Keratinocyte (primary cell): ENCODE results near the gene NLRP12. TPM values are rescaled to one million over a fixed set of nuclear protein-coding genes. Genes with fewer than 3 reads are reported as not detected.

Experiments used
- DNase-seq: peaks from one replicate; pipeline ENCODE4 v3.0.0-alpha.2; 2011; ENCODE audit warnings: low read depth, missing footprints, low spot score
- FAIRE-seq: peaks from 2 replicates; lab custom pipeline; 2011; peaks lifted over from hg19 to GRCh38; lab: Jason Lieb, UNC
- H2AFZ ChIP-seq: 2 replicates; pipeline ENCODE4 v1.6.0; 2012; ENCODE audit warnings: low read length, control low read depth, inconsistent platforms; ENCODE audit not compliant: control insufficient read depth
- H3K27ac ChIP-seq: 2 replicates; pipeline ENCODE4 v1.5.1; 2011; ENCODE audit warnings: low read length; ENCODE audit not compliant: control insufficient read depth, insufficient read depth
- H3K27me3 ChIP-seq: 3 replicates; pipeline ENCODE4 v1.6.0; 2011; ENCODE audit warnings: low read length; ENCODE audit not compliant: control insufficient read depth, insufficient read depth; ENCODE audit errors: extremely low read depth
- H3K36me3 ChIP-seq, 2 experiments: 2 replicates in 1 of 2; 3 replicates in 1 of 2; pipeline ENCODE4 v1.5.1; 2011; ENCODE audit warnings: low read length in 2 of 2, mild to moderate bottlenecking in 1 of 2; ENCODE audit not compliant: control insufficient read depth in 2 of 2, insufficient read depth in 2 of 2; ENCODE audit errors: extremely low read depth in 1 of 2
- H3K4me1 ChIP-seq: 3 replicates; pipeline ENCODE4 v1.5.1; 2011; ENCODE audit warnings: low read length; ENCODE audit not compliant: control insufficient read depth, insufficient read depth; ENCODE audit errors: extremely low read depth
- H3K4me2 ChIP-seq: 3 replicates; pipeline ENCODE4 v1.6.0; 2011; ENCODE audit warnings: low read depth, low read length; ENCODE audit not compliant: control insufficient read depth, insufficient read depth; ENCODE audit errors: extremely low read depth
- H3K4me3 ChIP-seq, 3 experiments: fragments of 200-600 bp in 1 of 3; sonication (generic) in 1 of 3; 2 replicates in 2 of 3; 3 replicates in 1 of 3; pipeline ENCODE4 v1.5.1; 2011 to 2016; ENCODE audit warnings: low read length in 3 of 3, mild to moderate bottlenecking in 3 of 3, control low read depth in 2 of 3, inconsistent platforms in 1 of 3, low read depth in 1 of 3, mixed read lengths in 1 of 3, mixed run types in 1 of 3, moderate library complexity in 1 of 3; ENCODE audit not compliant: control insufficient read depth in 2 of 3, insufficient read depth in 2 of 3; ENCODE audit errors: extremely low read depth in 1 of 3
- H3K79me2 ChIP-seq: 2 replicates; pipeline ENCODE4 v1.6.0; 2012; ENCODE audit warnings: low read length; ENCODE audit not compliant: control insufficient read depth, insufficient read depth
- H3K9ac ChIP-seq: 3 replicates; pipeline ENCODE4 v1.6.0; 2011; ENCODE audit warnings: low read length; ENCODE audit not compliant: control insufficient read depth, insufficient read depth; ENCODE audit errors: extremely low read depth
- H3K9me1 ChIP-seq: 3 replicates; pipeline ENCODE4 v1.6.0; 2011; ENCODE audit warnings: low read length; ENCODE audit not compliant: control insufficient read depth, insufficient read depth; ENCODE audit errors: extremely low read depth
- H3K9me3 ChIP-seq: 2 replicates; pipeline ENCODE4 v1.5.1; 2012; ENCODE audit warnings: low read depth, low read length; ENCODE audit not compliant: control insufficient read depth
- H4K20me1 ChIP-seq: 3 replicates; pipeline ENCODE4 v1.6.0; 2011; ENCODE audit warnings: low read length; ENCODE audit not compliant: control insufficient read depth, insufficient read depth; ENCODE audit errors: extremely low read depth
- CTCF ChIP-seq, 3 experiments: IDR thresholded peaks in 1 of 3; conservative IDR thresholded peaks in 1 of 3; optimal IDR thresholded peaks in 1 of 3; 2 replicates in 2 of 3; 3 replicates in 1 of 3; pipeline versions ENCODE3 to v1.5.1; 2011; ENCODE audit warnings: low read length in 3 of 3, mild to moderate bottlenecking in 3 of 3, moderate library complexity in 2 of 3, control low read depth in 1 of 3, inconsistent platforms in 1 of 3; ENCODE audit not compliant: insufficient read depth in 2 of 3; ENCODE audit errors: extremely low read depth in 1 of 3
- EZH2 ChIP-seq: IDR thresholded peaks from one replicate; pipeline ENCODE4 v1.6.1; 2012; ENCODE audit warnings: inconsistent platforms, mild to moderate bottlenecking, low read length, moderate library complexity
- dilution Hi-C: fragments of 300-500 bp; cut with MboI; formaldehyde crosslinking; loops from one replicate; pipeline ENCODE4 v1.7.0; 2020; ENCODE audit warnings: low sequenced_read_pairs; ENCODE audit not compliant: extremely low pct_ligation_motif_present
- polyA plus RNA-seq, 5 experiments: library from polyadenylated mRNA; depleted of rRNA in 3 of 5; stranded (reverse) in 3 of 5; stranded (forward) in 1 of 5; unstranded in 1 of 5; fragments of >200 nt; gene quantifications; 1 replicate in 1 of 5; 2 replicates in 3 of 5; 3 replicates in 1 of 5; pipeline versions ENCODE4 v1.2.1 to v1.2.3, GENCODE V29; 2011 to 2012; ENCODE audit warnings: missing spikeins in 2 of 5, low read depth in 1 of 5, low replicate concordance in 1 of 5

NLRP12 gene
- polyA plus RNA-seq, 1 donor (not counting 4 experiments of a cell fraction or from before 2014, with no cell fraction given) = not detected

GRCh38 chr19:53818756-53819155 is 5.4 kb downstream of the NLRP12 start:
- Histone ChIP-seq H3K9me1 (no peaks in the 10 kb centered on the region), H3K9me3 (no peaks in the 10 kb centered on the region)

GRCh38 chr19:53813996-53814395 is 10.1 kb downstream of the NLRP12 start:
- H2AFZ ChIP-seq = no peak overlapping the region
- FAIRE-seq = no peak
- TF ChIP-seq EZH2 (no peak), CTCF (optimal IDR thresholded peaks at IDR 0.05 in 1 of 3, IDR thresholded peaks at IDR 0.05 in 1 of 3, conservative IDR thresholded peaks at IDR 0.05 in 1 of 3; ENCODE audit: extremely low read depth in 1 of 3, insufficient read depth in 2 of 3, low read length in 3 of 3) (no peak)
- no peaks in the 10 kb centered on the region for H3K4me1 ChIP-seq
- H3K27ac ChIP-seq = no peak overlapping the region
- dilution Hi-C loops = no loop called here
- no peak overlapping the region for H3K4me2 ChIP-seq
- no peak for DNase-seq
- H3K79me2 ChIP-seq = no peaks in the 10 kb centered on the region
- H4K20me1 ChIP-seq = no peaks in the 10 kb centered on the region
- H3K27me3 ChIP-seq = no peaks in the 10 kb centered on the region
- H3K9me3 ChIP-seq = no peaks in the 10 kb centered on the region
- H3K36me3 ChIP-seq = no peaks in the 10 kb centered on the region
- no peak overlapping the region for H3K9ac ChIP-seq
- no peak overlapping the region for H3K4me3 ChIP-seq
- no peaks in the 10 kb centered on the region for H3K9me1 ChIP-seq

More at GRCh38 chr19:53818756-53819155, 5.4 kb downstream of the NLRP12 start:
- H3K27ac ChIP-seq = no peak overlapping the region
- no peak for TF ChIP-seq EZH2
- TF ChIP-seq CTCF (optimal IDR thresholded peaks at IDR 0.05 in 1 of 3, IDR thresholded peaks at IDR 0.05 in 1 of 3, conservative IDR thresholded peaks at IDR 0.05 in 1 of 3; ENCODE audit: extremely low read depth in 1 of 3, insufficient read depth in 2 of 3, low read length in 3 of 3) = no peak
- no peaks in the 10 kb centered on the region for H4K20me1 ChIP-seq
- no peak overlapping the region for H2AFZ ChIP-seq
- no peaks in the 10 kb centered on the region for H3K79me2 ChIP-seq
- H3K27me3 ChIP-seq = no peaks in the 10 kb centered on the region
- no peak for DNase-seq
- H3K4me2 ChIP-seq = no peak overlapping the region
- no peaks in the 10 kb centered on the region for H3K36me3 ChIP-seq
- H3K4me1 ChIP-seq = no peaks in the 10 kb centered on the region
- no peak for FAIRE-seq
- dilution Hi-C loops = no loop called here
- H3K4me3 ChIP-seq = no peak overlapping the region
- no peak overlapping the region for H3K9ac ChIP-seq
